ENCODE data around the gene RASGRF2.

Gene RASGRF2

DNA sequence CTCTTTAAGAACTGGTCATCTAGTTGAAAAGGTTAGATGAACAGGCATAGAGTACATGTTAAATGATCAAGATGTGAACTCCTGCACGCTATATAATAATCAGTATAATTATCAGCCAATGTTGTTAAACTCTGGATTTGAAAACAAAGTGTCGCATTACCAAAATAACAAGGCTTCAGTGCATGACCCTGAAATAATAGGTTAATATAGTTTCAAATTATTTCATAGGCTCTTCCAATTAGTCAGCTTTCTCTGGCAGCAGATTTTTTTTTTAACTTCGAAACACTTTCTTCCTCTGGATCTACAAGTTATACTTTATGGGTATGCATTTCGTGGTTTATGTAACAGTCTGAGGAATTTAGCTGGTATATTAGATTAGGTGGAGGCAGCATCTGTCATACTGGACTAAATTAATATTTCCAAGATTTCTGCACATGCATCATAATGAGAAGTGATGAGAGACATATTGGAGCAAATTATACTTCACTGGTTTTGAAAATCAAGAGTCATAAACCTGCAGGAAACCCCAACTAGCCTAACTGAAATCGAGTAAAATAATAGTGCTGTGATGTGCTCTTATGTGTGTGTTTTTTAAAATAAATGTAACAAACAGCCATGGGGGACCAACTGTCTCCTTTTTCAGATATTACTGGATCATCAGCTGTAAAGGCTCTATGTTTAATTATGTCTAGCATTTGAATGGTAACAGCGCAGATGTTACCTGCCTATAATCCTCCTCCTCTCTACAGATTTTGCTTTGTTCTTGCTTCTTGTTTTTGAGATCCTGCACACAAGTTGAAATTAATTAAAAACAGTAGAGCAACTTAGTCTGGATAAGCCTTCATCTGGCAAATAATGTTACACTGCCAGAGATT lies 187.1 kb downstream of the RASGRF2 start:
- no peaks in the 10 kb centered on the region for H3K27me3 ChIP-seq
- no peak overlapping the region for H3K4me3 ChIP-seq (ENCODE audit: low read depth, low read length)
- TF ChIP-seq, protein P1, sequence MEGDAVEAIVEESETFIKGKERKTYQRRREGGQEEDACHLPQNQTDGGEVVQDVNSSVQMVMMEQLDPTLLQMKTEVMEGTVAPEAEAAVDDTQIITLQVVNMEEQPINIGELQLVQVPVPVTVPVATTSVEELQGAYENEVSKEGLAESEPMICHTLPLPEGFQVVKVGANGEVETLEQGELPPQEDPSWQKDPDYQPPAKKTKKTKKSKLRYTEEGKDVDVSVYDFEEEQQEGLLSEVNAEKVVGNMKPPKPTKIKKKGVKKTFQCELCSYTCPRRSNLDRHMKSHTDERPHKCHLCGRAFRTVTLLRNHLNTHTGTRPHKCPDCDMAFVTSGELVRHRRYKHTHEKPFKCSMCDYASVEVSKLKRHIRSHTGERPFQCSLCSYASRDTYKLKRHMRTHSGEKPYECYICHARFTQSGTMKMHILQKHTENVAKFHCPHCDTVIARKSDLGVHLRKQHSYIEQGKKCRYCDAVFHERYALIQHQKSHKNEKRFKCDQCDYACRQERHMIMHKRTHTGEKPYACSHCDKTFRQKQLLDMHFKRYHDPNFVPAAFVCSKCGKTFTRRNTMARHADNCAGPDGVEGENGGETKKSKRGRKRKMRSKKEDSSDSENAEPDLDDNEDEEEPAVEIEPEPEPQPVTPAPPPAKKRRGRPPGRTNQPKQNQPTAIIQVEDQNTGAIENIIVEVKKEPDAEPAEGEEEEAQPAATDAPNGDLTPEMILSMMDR (IDR thresholded peaks at IDR 0.05; ENCODE audit: low read depth, low read length), result no peak
- DNase-seq, result no peak
- H3K36me3 ChIP-seq, result no peaks in the 10 kb centered on the region
- peaks cover 9% of the 10 kb centered on the region for H3K4me1 ChIP-seq
- no peaks in the 10 kb centered on the region for H3K9me3 ChIP-seq

DNA sequence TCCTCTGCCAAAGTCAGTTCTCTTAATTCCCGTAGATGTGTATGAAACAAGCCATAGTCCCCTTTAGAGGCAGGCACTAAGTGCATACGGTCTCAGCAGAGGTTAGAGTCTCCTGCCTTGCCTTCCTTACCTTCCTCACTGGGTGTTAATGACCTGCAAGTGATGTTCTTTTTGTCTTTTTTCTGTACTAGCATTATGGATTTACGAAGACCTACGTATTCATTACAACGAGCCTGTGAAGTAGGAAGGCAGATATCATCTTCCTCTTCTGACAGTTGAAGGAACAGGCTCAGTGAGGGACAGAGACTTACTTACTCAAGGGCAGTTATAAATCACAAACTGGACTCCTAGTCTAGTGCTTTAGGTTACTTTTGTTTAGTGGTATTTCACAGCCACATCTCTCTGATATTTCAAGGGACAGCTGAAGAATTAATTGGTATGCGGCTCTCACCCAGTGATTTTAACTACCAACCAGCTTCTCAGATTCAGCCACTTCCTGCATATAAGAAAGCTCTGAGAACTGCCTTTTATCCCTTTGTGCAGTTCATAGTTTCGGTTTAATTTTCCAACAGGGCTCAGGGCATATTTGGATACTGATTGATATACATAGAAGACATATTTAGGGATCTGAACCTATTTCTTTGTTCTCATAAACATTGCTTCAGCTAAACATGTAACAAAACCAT lies 187.9 kb downstream of the RASGRF2 start:
- Histone ChIP-seq H3K36me3 (no peaks in the 10 kb centered on the region), H3K27me3 (no peaks in the 10 kb centered on the region), H3K4me3 (ENCODE audit: low read depth, low read length) (no peak overlapping the region), H3K4me1 (peaks cover 9% of the 10 kb centered on the region; the same call in 1 of the 2 replicates), H3K9me3 (no peaks in the 10 kb centered on the region)
- TF ChIP-seq, protein P1 (IDR thresholded peaks at IDR 0.05; ENCODE audit: low read depth, low read length), result no peak
- no peak for DNase-seq

- Histone ChIP-seq H3K36me3 (no peaks in the 10 kb centered on the region), H3K4me3 (ENCODE audit: low read depth, low read length) (no peak overlapping the region), H3K27me3 (no peaks in the 10 kb centered on the region), H3K9me3 (0 out of 2 replicates have a peak, but pooled peaks cover 3% of the 10 kb centered on the region), H3K4me1 (peaks cover 9% of the 10 kb centered on the region; the same call in 1 of the 2 replicates)
- TF ChIP-seq, protein P1 (IDR thresholded peaks at IDR 0.05; ENCODE audit: low read depth, low read length), result no peak
- DNase-seq, result no peak
Measured at GRCh38 chr5:81151546-81151945, 191.4 kb downstream of the RASGRF2 start.

- no peaks in the 10 kb centered on the region for H3K27me3 ChIP-seq
- no peaks in the 10 kb centered on the region for H3K4me1 ChIP-seq
- TF ChIP-seq, protein P1 (IDR thresholded peaks at IDR 0.05; ENCODE audit: low read depth, low read length), result no peak
- no peak overlapping the region for H3K4me3 ChIP-seq (ENCODE audit: low read depth, low read length)
- DNase-seq, result no peak
- no peaks in the 10 kb centered on the region for H3K36me3 ChIP-seq
- 0 out of 2 replicates have a peak, but pooled peaks cover 3% of the 10 kb centered on the region for H3K9me3 ChIP-seq
Measured at GRCh38 chr5:81154725-81155124, 194.6 kb downstream of the RASGRF2 start.

GRCh38 chr5:81156732-81157131 lies 196.6 kb downstream of the RASGRF2 start:
- no peaks in the 10 kb centered on the region for H3K36me3 ChIP-seq
- H3K27me3 ChIP-seq, result no peaks in the 10 kb centered on the region
- 0 out of 2 replicates have a peak, but pooled peaks cover 3% of the 10 kb centered on the region for H3K9me3 ChIP-seq
- TF ChIP-seq, protein P1 (IDR thresholded peaks at IDR 0.05; ENCODE audit: low read depth, low read length), result no peak
- no peak overlapping the region for H3K4me3 ChIP-seq (ENCODE audit: low read depth, low read length)
- DNase-seq, result no peak
- no peaks in the 10 kb centered on the region for H3K4me1 ChIP-seq
